Measurements from ENCODE around the gene GPC4. TPM values are rescaled to one million over a fixed set of nuclear protein-coding genes. Genes with fewer than 3 reads are reported as not detected.

Gene GPC4
- total RNA-seq, 2 donors from 2014 or later = not detected

GRCh38 chrX:133434197-133434820, 19.0 kb upstream of the GPC4 start:
- ATAC-seq = no peak
- H3K4me3 Mint-ChIP-seq = no peak overlapping the region
- H3K9me3 ChIP-seq (ENCODE audit: control insufficient read depth, low read length, poor library complexity, severe bottlenecking) = no peaks in the 10 kb centered on the region
- no peak overlapping the region for H3K27ac Mint-ChIP-seq
- no peak for DNase-seq
- H3K36me3 Mint-ChIP-seq (ENCODE audit: low read depth) = no peaks in the 10 kb centered on the region
- H3K4me1 Mint-ChIP-seq = no peaks in the 10 kb centered on the region
- no peaks in the 10 kb centered on the region for H3K27me3 Mint-ChIP-seq

GRCh38 chrX:133419911-133420310, 4.6 kb upstream of the GPC4 start:
- H3K9me3 ChIP-seq (ENCODE audit: control insufficient read depth, low read length, poor library complexity, severe bottlenecking) = no peaks in the 10 kb centered on the region
- Mint-ChIP-seq H3K27me3 (peaks cover 35% of the 10 kb centered on the region), H3K4me1 (peaks cover 3% of the 10 kb centered on the region), H3K36me3 (ENCODE audit: low read depth) (no peaks in the 10 kb centered on the region), H3K4me3 (no peak overlapping the region), H3K27ac (no peak overlapping the region)
- no peak for ATAC-seq
- no peak for DNase-seq

GRCh38 chrX:133418588-133418987, 3.3 kb upstream of the GPC4 start:
- no peaks in the 10 kb centered on the region for H3K9me3 ChIP-seq (ENCODE audit: control insufficient read depth, low read length, poor library complexity, severe bottlenecking)
- Mint-ChIP-seq H3K4me3 (no peak overlapping the region), H3K27ac (no peak overlapping the region), H3K27me3 (peaks cover 35% of the 10 kb centered on the region), H3K4me1 (peaks cover 3% of the 10 kb centered on the region), H3K36me3 (ENCODE audit: low read depth) (no peaks in the 10 kb centered on the region)
- no peak for ATAC-seq
- DNase-seq = no peak

- Mint-ChIP-seq H3K4me1 (peaks cover 3% of the 10 kb centered on the region), H3K27ac (no peak overlapping the region), H3K4me3 (no peak overlapping the region), H3K36me3 (ENCODE audit: low read depth) (no peaks in the 10 kb centered on the region), H3K27me3 (peaks cover 41% of the 10 kb centered on the region)
- DNase-seq (no peak), ATAC-seq (no peak)
- no peaks in the 10 kb centered on the region for H3K9me3 ChIP-seq (ENCODE audit: control insufficient read depth, low read length, poor library complexity, severe bottlenecking)
Observed at GRCh38 chrX:133417364-133417763, 2.1 kb upstream of the GPC4 start.

- H3K36me3 Mint-ChIP-seq (ENCODE audit: low read depth) = no peaks in the 10 kb centered on the region
- DNase-seq (no peak), ATAC-seq (no peak)
- H3K4me3 Mint-ChIP-seq = peak overlapping the region; percentile 57
- H3K27me3 Mint-ChIP-seq = peaks cover 35% of the 10 kb centered on the region
- H3K9me3 ChIP-seq (ENCODE audit: control insufficient read depth, low read length, poor library complexity, severe bottlenecking) = no peaks in the 10 kb centered on the region
- H3K27ac Mint-ChIP-seq = no peak overlapping the region
- H3K4me1 Mint-ChIP-seq = no peaks in the 10 kb centered on the region
Observed at GRCh38 chrX:133414406-133415275, 648 bp downstream of the GPC4 start.

GRCh38 chrX:133413218-133413925, 1.9 kb downstream of the GPC4 start:
- Mint-ChIP-seq H3K4me3 (no peak overlapping the region), H3K27me3 (peaks cover 32% of the 10 kb centered on the region), H3K4me1 (no peaks in the 10 kb centered on the region), H3K36me3 (ENCODE audit: low read depth) (no peaks in the 10 kb centered on the region), H3K27ac (no peak overlapping the region)
- DNase-seq = no peak
- no peak for ATAC-seq
- H3K9me3 ChIP-seq (ENCODE audit: control insufficient read depth, low read length, poor library complexity, severe bottlenecking) = no peaks in the 10 kb centered on the region

- H3K36me3 Mint-ChIP-seq (ENCODE audit: low read depth) = no peaks in the 10 kb centered on the region
- DNase-seq = no peak
- H3K4me1 Mint-ChIP-seq = no peaks in the 10 kb centered on the region
- ATAC-seq = no peak
- no peaks in the 10 kb centered on the region for H3K9me3 ChIP-seq (ENCODE audit: control insufficient read depth, low read length, poor library complexity, severe bottlenecking)
- H3K4me3 Mint-ChIP-seq = no peak overlapping the region
- peaks cover 25% of the 10 kb centered on the region for H3K27me3 Mint-ChIP-seq
- H3K27ac Mint-ChIP-seq = no peak overlapping the region
Observed at GRCh38 chrX:133412665-133413064, 2.6 kb downstream of the GPC4 start.

- H3K4me3 Mint-ChIP-seq = no peak overlapping the region
- no peaks in the 10 kb centered on the region for H3K36me3 Mint-ChIP-seq (ENCODE audit: low read depth)
- H3K9me3 ChIP-seq (ENCODE audit: control insufficient read depth, low read length, poor library complexity, severe bottlenecking) = no peaks in the 10 kb centered on the region
- no peak overlapping the region for H3K27ac Mint-ChIP-seq
- no peak for DNase-seq
- H3K4me1 Mint-ChIP-seq = no peaks in the 10 kb centered on the region
- no peak for ATAC-seq
- peaks cover 20% of the 10 kb centered on the region for H3K27me3 Mint-ChIP-seq
Observed at GRCh38 chrX:133412246-133412645, 3.0 kb downstream of the GPC4 start.

- ATAC-seq (no peak), DNase-seq (no peak)
- H3K36me3 Mint-ChIP-seq (ENCODE audit: low read depth) = no peaks in the 10 kb centered on the region
Observed at GRCh38 chrX:133410550-133410949, 4.7 kb downstream of the GPC4 start.

GRCh38 chrX:133405498-133406185, 9.6 kb downstream of the GPC4 start:
- no peaks in the 10 kb centered on the region for H3K9me3 ChIP-seq (ENCODE audit: control insufficient read depth, low read length, poor library complexity, severe bottlenecking)
- peaks cover 6% of the 10 kb centered on the region for H3K27me3 Mint-ChIP-seq
- H3K36me3 Mint-ChIP-seq (ENCODE audit: low read depth) = no peaks in the 10 kb centered on the region
- H3K27ac Mint-ChIP-seq = no peak overlapping the region
- H3K4me1 Mint-ChIP-seq = no peaks in the 10 kb centered on the region
- no peak overlapping the region for H3K4me3 Mint-ChIP-seq
- ATAC-seq = no peak
- no peak for DNase-seq

More at GRCh38 chrX:133410550-133410949, 4.7 kb downstream of the GPC4 start:
- no peak overlapping the region for H3K27ac Mint-ChIP-seq
- H3K9me3 ChIP-seq (ENCODE audit: control insufficient read depth, low read length, poor library complexity, severe bottlenecking) = no peaks in the 10 kb centered on the region
- no peak overlapping the region for H3K4me3 Mint-ChIP-seq
- peaks cover 13% of the 10 kb centered on the region for H3K27me3 Mint-ChIP-seq
- H3K4me1 Mint-ChIP-seq = no peaks in the 10 kb centered on the region

GRCh38 chrX:133403984-133404383, 11.3 kb downstream of the GPC4 start:
- Mint-ChIP-seq H3K36me3 (ENCODE audit: low read depth) (no peaks in the 10 kb centered on the region), H3K27me3 (peaks cover 6% of the 10 kb centered on the region), H3K4me1 (no peaks in the 10 kb centered on the region), H3K27ac (no peak overlapping the region), H3K4me3 (no peak overlapping the region)
- H3K9me3 ChIP-seq (ENCODE audit: control insufficient read depth, low read length, poor library complexity, severe bottlenecking) = no peaks in the 10 kb centered on the region
- no peak for ATAC-seq
- no peak for DNase-seq

- H3K4me3 Mint-ChIP-seq = no peak overlapping the region
- DNase-seq = no peak
- H3K9me3 ChIP-seq (ENCODE audit: control insufficient read depth, low read length, poor library complexity, severe bottlenecking) = no peaks in the 10 kb centered on the region
Observed at GRCh38 chrX:133402830-133403625, 12.3 kb downstream of the GPC4 start.

More at GRCh38 chrX:133402830-133403625, 12.3 kb downstream of the GPC4 start:
- Mint-ChIP-seq H3K4me1 (no peaks in the 10 kb centered on the region), H3K36me3 (ENCODE audit: low read depth) (no peaks in the 10 kb centered on the region), H3K27ac (no peak overlapping the region), H3K27me3 (peaks cover 6% of the 10 kb centered on the region)
- no peak for ATAC-seq

Measured in T-helper 17 cell (primary cell).